Neutrophil (primary cell): ENCODE results near the gene TST.

Experiments
- H3K27ac ChIP-seq: fragments of 200-600 bp; sonication (generic); 2 replicates; pipeline ENCODE4 v1.5.1; 2016; ENCODE audit warnings: mild to moderate bottlenecking, moderate library complexity
- H3K27me3 ChIP-seq: fragments of 200-600 bp; sonication (generic); 2 replicates; pipeline ENCODE4 v1.6.0; 2016; ENCODE audit warnings: mild to moderate bottlenecking
- H3K36me3 ChIP-seq: fragments of 200-600 bp; sonication (generic); 2 replicates; pipeline ENCODE4 v1.5.1; 2017
- H3K4me1 ChIP-seq, 2 experiments: fragments of 200-600 bp in 1 of 2; sonication (generic) in 1 of 2; 1 replicate in 1 of 2; 2 replicates in 1 of 2; pipeline versions ENCODE4 v1.5.1 to v1.6.1; 2013 to 2016; ENCODE audit warnings: low read depth in 1 of 2, low read length in 1 of 2, mild to moderate bottlenecking in 1 of 2, moderate library complexity in 1 of 2; ENCODE audit not compliant: control insufficient read depth in 1 of 2, insufficient read depth in 1 of 2
- H3K4me3 ChIP-seq, 2 experiments: fragments of 200-600 bp in 1 of 2; sonication (generic) in 1 of 2; 1 replicate in 1 of 2; 2 replicates in 1 of 2; pipeline ENCODE4 v1.5.1; 2013 to 2016; ENCODE audit warnings: low read depth in 1 of 2, low read length in 1 of 2, mild to moderate bottlenecking in 1 of 2, moderate library complexity in 1 of 2
- H3K9me3 ChIP-seq: fragments of 200-600 bp; sonication (generic); 2 replicates; pipeline ENCODE4 v1.5.1; 2016
- TF ChIP-seq, protein P1 (sequence below): fragments of 200-600 bp; sonication (generic); IDR thresholded peaks from 2 replicates; pipeline ENCODE4 v1.5.1; 2016; ENCODE audit warnings: antibody characterized with exemption

The TST gene

DNA sequence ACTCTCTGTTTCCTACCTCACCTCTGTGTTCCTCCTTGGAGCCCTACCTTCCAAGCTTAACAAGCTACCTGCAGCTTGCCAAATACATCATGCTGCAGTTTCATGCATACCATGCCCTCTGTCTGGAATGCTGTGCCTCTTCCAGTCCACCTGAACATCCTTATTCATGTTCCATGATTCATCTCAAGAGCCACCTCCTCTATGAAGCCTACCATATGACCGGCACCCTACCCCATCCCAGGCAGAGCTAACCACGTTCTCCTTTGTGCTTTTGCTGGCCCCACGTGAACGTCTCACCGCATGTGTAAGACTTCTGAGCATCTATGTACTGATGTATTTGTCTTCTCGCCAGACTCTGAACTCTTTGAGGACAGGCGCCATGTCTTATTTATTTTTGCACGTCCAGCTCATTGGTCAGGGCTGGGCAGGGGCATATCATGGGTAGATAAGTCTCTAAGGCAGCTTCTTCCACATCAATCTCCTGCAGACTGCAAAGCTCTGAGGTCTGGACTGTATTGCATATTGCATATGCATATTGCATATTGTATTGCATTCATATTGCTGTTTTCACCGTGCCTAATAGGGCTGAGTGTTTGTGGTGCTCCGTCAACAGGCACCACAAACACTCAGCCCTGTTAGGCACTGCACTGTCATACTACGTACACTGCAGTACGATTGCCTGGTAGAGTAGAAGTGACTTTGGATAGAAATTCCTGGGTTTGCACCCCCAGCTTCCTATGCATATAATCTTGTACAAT, 31.0 kb downstream of the TST start:
- Histone ChIP-seq H3K9me3 (peaks cover 11% of the 10 kb centered on the region), H3K4me1 (peaks cover 7 to 8% of the 10 kb centered on the region in 2 experiments), H3K4me3 (no peak overlapping the region), H3K27ac (no peak overlapping the region), H3K36me3 (no peaks in the 10 kb centered on the region), H3K27me3 (peaks cover 55% of the 10 kb centered on the region)
- TF ChIP-seq, protein P1, sequence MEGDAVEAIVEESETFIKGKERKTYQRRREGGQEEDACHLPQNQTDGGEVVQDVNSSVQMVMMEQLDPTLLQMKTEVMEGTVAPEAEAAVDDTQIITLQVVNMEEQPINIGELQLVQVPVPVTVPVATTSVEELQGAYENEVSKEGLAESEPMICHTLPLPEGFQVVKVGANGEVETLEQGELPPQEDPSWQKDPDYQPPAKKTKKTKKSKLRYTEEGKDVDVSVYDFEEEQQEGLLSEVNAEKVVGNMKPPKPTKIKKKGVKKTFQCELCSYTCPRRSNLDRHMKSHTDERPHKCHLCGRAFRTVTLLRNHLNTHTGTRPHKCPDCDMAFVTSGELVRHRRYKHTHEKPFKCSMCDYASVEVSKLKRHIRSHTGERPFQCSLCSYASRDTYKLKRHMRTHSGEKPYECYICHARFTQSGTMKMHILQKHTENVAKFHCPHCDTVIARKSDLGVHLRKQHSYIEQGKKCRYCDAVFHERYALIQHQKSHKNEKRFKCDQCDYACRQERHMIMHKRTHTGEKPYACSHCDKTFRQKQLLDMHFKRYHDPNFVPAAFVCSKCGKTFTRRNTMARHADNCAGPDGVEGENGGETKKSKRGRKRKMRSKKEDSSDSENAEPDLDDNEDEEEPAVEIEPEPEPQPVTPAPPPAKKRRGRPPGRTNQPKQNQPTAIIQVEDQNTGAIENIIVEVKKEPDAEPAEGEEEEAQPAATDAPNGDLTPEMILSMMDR, result no peak

DNA sequence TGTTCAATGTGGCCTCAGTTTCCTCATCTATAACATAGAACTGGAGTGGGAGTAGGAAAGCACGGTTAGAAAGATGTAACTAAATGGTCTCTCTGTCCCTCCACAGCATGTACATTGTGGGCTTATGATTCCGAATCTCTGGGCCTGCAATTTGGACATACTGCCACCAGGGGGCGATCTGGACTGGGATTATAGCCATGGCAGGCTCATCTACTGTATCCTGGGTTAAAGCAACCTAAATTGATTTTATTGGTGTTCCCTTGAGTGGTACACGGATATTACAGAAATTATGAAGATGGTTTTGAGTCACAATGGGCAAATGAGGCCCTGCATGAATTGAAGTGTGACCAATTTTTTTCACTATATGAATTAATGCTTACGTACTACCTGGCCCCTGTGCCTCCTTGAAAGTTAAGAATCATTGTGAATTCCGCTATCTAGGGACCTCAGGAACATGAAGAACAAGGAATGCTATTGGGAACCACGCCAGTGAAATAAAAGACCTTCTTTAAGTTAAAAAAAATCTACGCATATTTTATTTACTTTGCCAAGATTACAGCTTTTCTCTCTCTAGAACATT, 32.9 kb downstream of the TST start:
- H3K27ac ChIP-seq, result no peak overlapping the region
- peaks cover 46% of the 10 kb centered on the region for H3K27me3 ChIP-seq
- peaks cover 7 to 8% of the 10 kb centered on the region in 2 experiments for H3K4me1 ChIP-seq
- H3K9me3 ChIP-seq, result peaks cover 11% of the 10 kb centered on the region
- TF ChIP-seq, protein P1, result peak; percentile 78
- no peaks in the 10 kb centered on the region for H3K36me3 ChIP-seq
- H3K4me3 ChIP-seq, result no peak overlapping the region

GRCh38 chr22:36985211-36985889, 33.9 kb downstream of the TST start:
- Histone ChIP-seq H3K27ac (peak overlapping the region; percentile 33), H3K4me1 (peaks cover 7 to 8% of the 10 kb centered on the region in 2 experiments), H3K4me3 (no peak overlapping the region), H3K27me3 (peaks cover 36% of the 10 kb centered on the region), H3K36me3 (no peaks in the 10 kb centered on the region), H3K9me3 (peaks cover 11% of the 10 kb centered on the region)
- TF ChIP-seq, protein P1, result no peak

GRCh38 chr22:36982136-36982535, 37.1 kb downstream of the TST start:
- H3K27me3 ChIP-seq, result peaks cover 7% of the 10 kb centered on the region
- TF ChIP-seq, protein P1, result no peak
- H3K4me3 ChIP-seq, result no peak overlapping the region
- H3K4me1 ChIP-seq, result peaks cover 22% of the 10 kb centered on the region in 2 experiments
- H3K9me3 ChIP-seq, result peaks cover 11% of the 10 kb centered on the region
- H3K36me3 ChIP-seq, result no peaks in the 10 kb centered on the region
- H3K27ac ChIP-seq, result no peak overlapping the region

DNA sequence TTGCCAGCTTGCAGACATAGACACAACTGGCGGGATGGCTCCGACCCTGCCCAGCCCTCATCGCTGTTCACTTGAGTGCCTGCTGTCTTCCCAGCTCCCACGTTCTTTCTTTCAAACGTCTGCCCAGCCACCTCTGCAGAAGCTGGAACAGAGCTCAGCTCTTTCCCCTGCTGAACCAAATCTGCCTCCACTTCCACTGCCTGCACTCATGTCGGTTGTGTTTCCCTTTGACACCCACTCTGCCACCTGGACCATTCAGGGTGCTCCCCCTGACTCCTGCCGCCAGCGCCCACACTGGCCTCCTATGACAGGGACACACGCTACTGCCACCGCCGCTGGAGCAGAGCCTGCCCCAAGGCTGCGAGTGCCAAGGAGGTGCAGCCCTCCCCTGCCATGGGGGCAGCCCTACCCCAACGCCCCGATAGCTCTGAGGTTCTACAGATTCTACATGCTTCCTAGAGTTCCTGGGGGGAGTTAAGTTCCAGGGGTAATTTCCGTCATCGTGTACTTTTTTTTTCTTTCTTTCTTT, 37.9 kb downstream of the TST start:
- TF ChIP-seq, protein P1, result no peak
- H3K36me3 ChIP-seq, result no peaks in the 10 kb centered on the region
- peaks cover 10% of the 10 kb centered on the region for H3K9me3 ChIP-seq
- H3K4me1 ChIP-seq, result peaks cover 30 to 31% of the 10 kb centered on the region in 2 experiments
- peaks cover 3% of the 10 kb centered on the region for H3K27me3 ChIP-seq
- H3K4me3 ChIP-seq, result no peak overlapping the region
- no peak overlapping the region for H3K27ac ChIP-seq
